OCI-LY1 (cell line): ENCODE data around the gene AKAP1.

Source experiments
- H2AFZ ChIP-seq: fragments of 200-600 bp; sonication (generic), shearing (Covaris generic); 2 replicates; pipeline ENCODE4 v1.6.0; 2014; ENCODE audit warnings: antibody characterized with exemption, mild to moderate bottlenecking, low read length
- H3F3A ChIP-seq: fragments of 200-600 bp; sonication (generic), shearing (Covaris generic); 2 replicates; pipeline ENCODE4 v1.6.0; 2014; ENCODE audit warnings: mild to moderate bottlenecking, antibody characterized with exemption, low read length, moderate library complexity; ENCODE audit not compliant: insufficient read depth
- H3K27ac ChIP-seq: fragments of 200-600 bp; sonication (generic); 2 replicates; pipeline ENCODE4 v1.5.1; 2014; ENCODE audit warnings: low read length, mixed run types, mild to moderate bottlenecking, low read depth; ENCODE audit not compliant: poor library complexity, severe bottlenecking
- H3K27me3 ChIP-seq: fragments of 200-600 bp; sonication (generic); 2 replicates; pipeline ENCODE4 v1.6.0; 2014; ENCODE audit warnings: antibody characterized with exemption, mild to moderate bottlenecking, low read length, moderate library complexity; ENCODE audit not compliant: insufficient read depth
- H3K36me3 ChIP-seq: fragments of 200-600 bp; sonication (generic); 2 replicates; pipeline ENCODE4 v1.6.1; 2014; ENCODE audit warnings: mild to moderate bottlenecking, antibody characterized with exemption, low read length, moderate library complexity, mixed read lengths; ENCODE audit not compliant: insufficient read depth
- H3K4me1 ChIP-seq: fragments of 200-600 bp; sonication (generic); 2 replicates; pipeline ENCODE4 v1.5.1; 2014; ENCODE audit warnings: mild to moderate bottlenecking, low read length, moderate library complexity; ENCODE audit not compliant: insufficient read depth, severe bottlenecking
- H3K4me2 ChIP-seq: fragments of 200-600 bp; sonication (generic), shearing (Covaris generic); 2 replicates; pipeline ENCODE4 v1.6.1; 2014; ENCODE audit warnings: low read length
- H3K4me3 ChIP-seq: fragments of 200-600 bp; sonication (generic); 2 replicates; pipeline ENCODE4 v1.5.1; 2014; ENCODE audit warnings: low read length, low read depth, mild to moderate bottlenecking, mixed read lengths; ENCODE audit not compliant: poor library complexity, severe bottlenecking
- H3K79me2 ChIP-seq: fragments of 200-600 bp; shearing (Covaris generic); 2 replicates; pipeline ENCODE4 v1.6.1; 2016; ENCODE audit warnings: mixed run types, low read length, mixed read lengths; ENCODE audit not compliant: insufficient read depth
- H3K9ac ChIP-seq: fragments of 200-600 bp; sonication (generic), shearing (Covaris generic); 2 replicates; pipeline ENCODE4 v1.6.1; 2014; ENCODE audit warnings: mild to moderate bottlenecking, low read length, mixed read lengths
- H3K9me2 ChIP-seq: fragments of 200-600 bp; sonication (generic), shearing (Covaris generic); 2 replicates; pipeline ENCODE4 v1.6.1; 2014; ENCODE audit warnings: low read depth, mild to moderate bottlenecking, low read length, mixed read lengths
- H3K9me3 ChIP-seq: fragments of 200-600 bp; shearing (Covaris generic); 2 replicates; pipeline ENCODE4 v1.6.1; 2014; ENCODE audit warnings: low read length, mixed read lengths
- H4K20me1 ChIP-seq: fragments of 200-600 bp; sonication (generic), shearing (Covaris generic); 2 replicates; pipeline ENCODE4 v1.6.0; 2016; ENCODE audit warnings: mild to moderate bottlenecking, low read length; ENCODE audit not compliant: insufficient read depth
- CTCF ChIP-seq: fragments of 200-600 bp; sonication (generic), shearing (Covaris generic); IDR thresholded peaks from 2 replicates; pipeline ENCODE4 v1.5.1; 2017; ENCODE audit warnings: mild to moderate bottlenecking, antibody characterized with exemption, low read length, moderate library complexity, mixed read lengths
- EZH2 ChIP-seq: fragments of 200-600 bp; sonication (generic), shearing (Covaris generic); IDR thresholded peaks from 2 replicates; pipeline ENCODE4 v1.8.0; 2017; ENCODE audit warnings: borderline replicate concordance, mixed run types, mild to moderate bottlenecking, antibody characterized with exemption, low read length, moderate library complexity, mixed read lengths

Gene AKAP1

DNA sequence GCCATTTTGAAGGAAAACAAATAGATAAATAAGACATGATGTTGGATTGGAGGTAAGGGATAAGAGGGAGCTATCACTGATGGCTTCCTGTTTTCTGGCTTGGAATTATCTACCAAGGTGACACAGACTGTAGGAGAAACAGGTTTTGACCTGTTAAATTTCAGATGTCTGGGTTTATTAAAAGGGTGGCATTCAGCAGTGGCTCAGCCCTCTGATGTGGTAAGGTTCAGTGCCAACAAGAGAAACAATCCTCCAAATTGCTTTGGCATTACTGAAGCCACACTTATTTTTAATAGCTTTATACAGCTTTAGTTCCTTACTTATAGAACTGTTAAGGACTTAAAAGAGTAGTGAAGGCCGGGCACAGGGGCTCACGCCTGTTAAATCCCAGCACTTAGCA is 37.0 kb upstream of the AKAP1 start:
- H3K27me3 ChIP-seq = peaks cover 12% of the 10 kb centered on the region; the same call in 1 of the 2 replicates
- H2AFZ ChIP-seq = no peak overlapping the region
- no peaks in the 10 kb centered on the region for H3K4me1 ChIP-seq
- H3K9me3 ChIP-seq = no peaks in the 10 kb centered on the region
- H3K36me3 ChIP-seq = no peaks in the 10 kb centered on the region
- no peak for TF ChIP-seq EZH2
- no peak for TF ChIP-seq CTCF
- no peaks in the 10 kb centered on the region for H4K20me1 ChIP-seq
- no peaks in the 10 kb centered on the region for H3K79me2 ChIP-seq
- H3K27ac ChIP-seq = no peak overlapping the region
- H3K9me2 ChIP-seq = no peaks in the 10 kb centered on the region
- no peak overlapping the region for H3K4me2 ChIP-seq
- H3F3A ChIP-seq = no peaks in the 10 kb centered on the region
- no peak overlapping the region for H3K9ac ChIP-seq
- no peak overlapping the region for H3K4me3 ChIP-seq

DNA sequence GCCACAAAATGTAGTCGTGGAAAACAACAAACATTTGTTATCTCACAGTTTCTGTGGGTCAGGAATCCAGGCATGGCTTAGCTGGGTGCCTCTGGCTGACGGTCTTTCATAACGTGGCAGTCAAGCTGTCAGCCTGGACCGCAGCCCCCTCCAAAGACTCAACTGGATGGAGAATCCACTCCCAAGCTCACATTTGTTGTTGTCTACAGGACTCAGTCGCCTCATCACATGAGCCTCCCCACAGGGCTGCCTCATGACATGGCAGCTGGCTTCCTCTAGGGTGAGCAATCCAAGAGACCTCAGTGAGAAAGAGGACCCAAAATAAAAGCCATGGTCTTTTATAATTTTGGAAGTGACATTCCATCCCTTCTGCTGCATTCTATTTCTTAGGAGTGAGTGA is 34.7 kb upstream of the AKAP1 start:
- Histone ChIP-seq H3K9ac (no peak overlapping the region), H3K36me3 (no peaks in the 10 kb centered on the region; the same call in 1 of the 2 replicates), H3K4me2 (no peak overlapping the region), H3K9me3 (no peaks in the 10 kb centered on the region), H3K79me2 (no peaks in the 10 kb centered on the region), H3K27ac (no peak overlapping the region), H3F3A (no peaks in the 10 kb centered on the region), H3K4me3 (no peak overlapping the region), H3K27me3 (peaks cover 4% of the 10 kb centered on the region; the same call in 1 of the 2 replicates), H2AFZ (no peak overlapping the region), H4K20me1 (no peaks in the 10 kb centered on the region), H3K9me2 (no peaks in the 10 kb centered on the region), H3K4me1 (no peaks in the 10 kb centered on the region)
- TF ChIP-seq CTCF = no peak
- no peak for TF ChIP-seq EZH2

DNA sequence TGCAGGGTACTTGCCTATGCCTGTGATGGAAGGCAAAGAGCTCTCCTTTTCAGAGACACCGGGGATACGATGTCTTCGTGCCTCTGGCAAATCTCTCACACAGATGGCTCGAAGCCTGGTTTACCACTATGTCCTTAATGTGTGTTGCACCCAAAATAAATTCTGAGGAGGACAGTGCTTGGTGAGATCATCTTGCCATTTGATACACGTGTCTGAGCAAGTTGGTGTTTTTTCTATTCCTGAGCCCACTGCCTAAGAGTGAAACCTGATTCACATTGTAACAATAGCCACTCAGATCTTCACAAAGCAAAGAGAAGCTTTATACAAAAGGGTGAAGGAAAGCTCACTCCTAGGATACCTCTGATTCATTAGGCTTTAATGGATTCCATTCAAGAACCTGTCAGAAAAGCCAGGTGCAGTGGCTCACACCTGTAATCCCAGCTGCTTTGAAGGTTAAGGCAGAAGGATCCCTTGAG is 33.1 kb upstream of the AKAP1 start:
- no peak for TF ChIP-seq CTCF
- no peak for TF ChIP-seq EZH2
- no peaks in the 10 kb centered on the region for H3K9me3 ChIP-seq

More for the DNA sequence above, 33.1 kb upstream of the AKAP1 start:
- H3K4me2 ChIP-seq = no peak overlapping the region
- H3K79me2 ChIP-seq = no peaks in the 10 kb centered on the region
- no peaks in the 10 kb centered on the region for H3K27me3 ChIP-seq
- no peak overlapping the region for H3K27ac ChIP-seq
- H3K9me2 ChIP-seq = no peaks in the 10 kb centered on the region
- no peak overlapping the region for H2AFZ ChIP-seq
- no peaks in the 10 kb centered on the region for H4K20me1 ChIP-seq
- H3K4me1 ChIP-seq = no peaks in the 10 kb centered on the region
- no peaks in the 10 kb centered on the region; the same call in 1 of the 2 replicates for H3K36me3 ChIP-seq
- H3K4me3 ChIP-seq = no peak overlapping the region
- no peak overlapping the region for H3K9ac ChIP-seq
- H3F3A ChIP-seq = no peaks in the 10 kb centered on the region
